WTC11 (cell line): ENCODE measurements around the gene BCO1.

Experiments used
- CTCF ChIP-seq: fragments of 200-600 bp; IDR thresholded peaks from 2 replicates; pipeline ENCODE4 v1.8.0; 2022; ENCODE audit warnings: antibody characterized with exemption
- TCF7 ChIP-seq: sonication (generic); formaldehyde crosslinking; IDR thresholded peaks from 2 replicates; pipeline ENCODE4 v1.8.0; 2022; ENCODE audit warnings: mild to moderate bottlenecking, low read depth, missing genetic modification reagents, moderate library complexity

GRCh38 chr16:81237942-81238295, 570 bp upstream of the BCO1 start:
- TF ChIP-seq CTCF, result no peak
- no peak for TF ChIP-seq TCF7 (CRISPR knock-in tag)
